ENCODE results near the gene HDAC7. TPM values are rescaled to one million over a fixed set of nuclear protein-coding genes. Genes with fewer than 3 reads are reported as not detected.

HDAC7 gene
- 71.5 and 76.1 TPM in 2 replicates for total RNA-seq (ENCODE audit: low replicate concordance)
- long read RNA-seq, partial matches to known transcripts, result 3 of 4 reads
- long read RNA-seq, other reads (novel, unspliced or antisense), result 1 of 4 reads

DNA sequence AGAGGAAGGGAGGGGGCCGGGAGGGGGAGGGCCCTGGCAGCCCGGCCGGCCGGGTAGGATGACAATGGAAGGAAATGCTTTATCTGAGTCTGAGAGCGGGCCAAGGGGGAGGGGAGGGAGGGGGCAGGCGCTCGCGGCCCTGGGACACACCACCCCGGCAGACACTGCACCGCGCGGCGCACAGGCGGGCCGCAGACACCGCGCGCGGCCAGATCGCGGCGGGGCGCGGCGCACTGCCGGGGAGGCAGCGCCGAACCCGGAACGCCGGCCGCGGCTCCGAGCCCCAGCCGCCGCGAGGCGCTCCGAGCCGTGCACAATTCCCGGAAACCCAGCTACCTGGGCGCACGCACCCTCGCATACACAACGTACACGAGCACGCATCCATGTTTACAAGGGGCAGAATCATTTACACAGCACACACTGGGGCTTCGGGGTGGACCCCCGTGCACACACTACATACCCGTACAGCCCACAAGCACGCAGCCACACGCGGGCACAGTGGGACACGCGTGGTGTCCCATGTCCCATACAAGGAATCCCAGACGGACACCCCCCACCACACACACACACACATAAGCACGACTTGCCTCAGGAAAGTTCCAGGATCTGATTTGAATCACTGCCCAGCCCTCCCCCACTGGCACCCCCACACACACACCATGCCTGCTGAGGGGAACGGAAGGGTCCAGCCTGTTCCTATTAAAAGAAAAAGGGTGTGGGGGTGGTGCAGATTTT, at the start of gene HDAC7:
HDAC7 (minus strand) TSS at position 8 of the 735 bp plus-strand sequence. CDS start 118 bp downstream, outside the sequence.
- no peaks in the 10 kb centered on the region for H3K36me3 Mint-ChIP-seq
- TF ChIP-seq, protein P1, sequence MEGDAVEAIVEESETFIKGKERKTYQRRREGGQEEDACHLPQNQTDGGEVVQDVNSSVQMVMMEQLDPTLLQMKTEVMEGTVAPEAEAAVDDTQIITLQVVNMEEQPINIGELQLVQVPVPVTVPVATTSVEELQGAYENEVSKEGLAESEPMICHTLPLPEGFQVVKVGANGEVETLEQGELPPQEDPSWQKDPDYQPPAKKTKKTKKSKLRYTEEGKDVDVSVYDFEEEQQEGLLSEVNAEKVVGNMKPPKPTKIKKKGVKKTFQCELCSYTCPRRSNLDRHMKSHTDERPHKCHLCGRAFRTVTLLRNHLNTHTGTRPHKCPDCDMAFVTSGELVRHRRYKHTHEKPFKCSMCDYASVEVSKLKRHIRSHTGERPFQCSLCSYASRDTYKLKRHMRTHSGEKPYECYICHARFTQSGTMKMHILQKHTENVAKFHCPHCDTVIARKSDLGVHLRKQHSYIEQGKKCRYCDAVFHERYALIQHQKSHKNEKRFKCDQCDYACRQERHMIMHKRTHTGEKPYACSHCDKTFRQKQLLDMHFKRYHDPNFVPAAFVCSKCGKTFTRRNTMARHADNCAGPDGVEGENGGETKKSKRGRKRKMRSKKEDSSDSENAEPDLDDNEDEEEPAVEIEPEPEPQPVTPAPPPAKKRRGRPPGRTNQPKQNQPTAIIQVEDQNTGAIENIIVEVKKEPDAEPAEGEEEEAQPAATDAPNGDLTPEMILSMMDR (conservative IDR thresholded peaks at IDR 0.05), result no peak
- H3K4me3 Mint-ChIP-seq, result peak within 1 kb of the TSS; percentile 98
- H3K27ac Mint-ChIP-seq, result peak within 1 kb of the TSS; percentile 97
- H3K9me3 Mint-ChIP-seq, result no peaks in the 10 kb centered on the region
- peaks cover 56% of the 10 kb centered on the region for H3K4me1 Mint-ChIP-seq (ENCODE audit: unreplicated experiment)
- H3K27me3 Mint-ChIP-seq, result no peaks in the 10 kb centered on the region
- no peak for DNase-seq (ENCODE audit: extremely low spot score, unreplicated experiment)

DNA sequence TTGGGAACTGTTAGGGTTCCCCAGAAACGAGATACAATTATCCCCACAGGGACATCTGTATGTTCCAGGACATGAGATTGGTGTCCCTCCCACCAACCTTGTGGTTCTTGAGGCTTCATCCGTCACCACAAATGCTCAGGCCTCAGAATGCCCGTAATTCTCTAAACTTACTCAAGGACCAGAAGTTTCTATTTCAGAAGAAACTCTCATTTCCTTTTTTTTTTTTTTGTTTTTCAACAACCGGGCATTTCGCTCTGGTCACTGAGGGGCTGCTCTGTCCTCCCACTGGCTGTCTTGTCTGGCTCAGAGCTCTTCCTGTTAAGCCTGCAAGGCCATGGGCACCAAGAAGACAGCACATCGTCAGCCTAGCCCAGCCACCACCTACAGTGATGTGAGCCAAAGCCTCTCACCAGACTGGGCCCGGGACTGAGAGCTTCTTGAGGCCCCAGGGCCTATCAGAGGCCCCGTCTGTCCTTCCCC, 48.9 kb upstream of the HDAC7 start:
- no peaks in the 10 kb centered on the region for H3K27me3 Mint-ChIP-seq
- H3K4me1 Mint-ChIP-seq (ENCODE audit: unreplicated experiment), result no peaks in the 10 kb centered on the region
- TF ChIP-seq, protein P1 (conservative IDR thresholded peaks at IDR 0.05), result no peak
- H3K27ac Mint-ChIP-seq, result no peak overlapping the region
- H3K9me3 Mint-ChIP-seq, result no peaks in the 10 kb centered on the region
- no peak overlapping the region for H3K4me3 Mint-ChIP-seq
- H3K36me3 Mint-ChIP-seq, result no peaks in the 10 kb centered on the region
- DNase-seq (ENCODE audit: extremely low spot score, unreplicated experiment), result no peak

DNA sequence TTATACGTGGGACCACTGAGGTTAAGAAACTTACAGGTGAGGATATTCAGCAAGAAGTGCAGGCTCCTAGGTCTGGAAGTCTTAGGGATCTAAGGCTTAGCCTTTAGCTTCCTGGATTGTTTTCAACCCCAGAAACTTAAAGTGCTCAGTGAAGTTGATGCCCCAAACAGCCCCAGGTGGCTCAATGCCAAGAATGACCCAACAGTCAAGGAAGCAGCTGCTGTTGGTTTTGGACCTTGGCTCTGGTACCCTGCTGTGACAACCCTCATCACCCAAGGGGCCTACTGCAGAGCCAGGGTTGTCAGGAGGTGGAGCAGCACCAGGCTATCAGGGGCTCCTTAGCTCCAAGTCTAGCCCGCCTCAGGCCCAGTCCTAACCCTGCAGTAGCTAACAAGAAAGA, 48.3 kb upstream of the HDAC7 start:
- Mint-ChIP-seq H3K4me3 (no peak overlapping the region), H3K36me3 (no peaks in the 10 kb centered on the region), H3K4me1 (ENCODE audit: unreplicated experiment) (no peaks in the 10 kb centered on the region), H3K27ac (no peak overlapping the region), H3K27me3 (no peaks in the 10 kb centered on the region), H3K9me3 (no peaks in the 10 kb centered on the region)
- TF ChIP-seq, protein P1 (conservative IDR thresholded peaks at IDR 0.05), result no peak
- DNase-seq (ENCODE audit: extremely low spot score, unreplicated experiment), result no peak

DNA sequence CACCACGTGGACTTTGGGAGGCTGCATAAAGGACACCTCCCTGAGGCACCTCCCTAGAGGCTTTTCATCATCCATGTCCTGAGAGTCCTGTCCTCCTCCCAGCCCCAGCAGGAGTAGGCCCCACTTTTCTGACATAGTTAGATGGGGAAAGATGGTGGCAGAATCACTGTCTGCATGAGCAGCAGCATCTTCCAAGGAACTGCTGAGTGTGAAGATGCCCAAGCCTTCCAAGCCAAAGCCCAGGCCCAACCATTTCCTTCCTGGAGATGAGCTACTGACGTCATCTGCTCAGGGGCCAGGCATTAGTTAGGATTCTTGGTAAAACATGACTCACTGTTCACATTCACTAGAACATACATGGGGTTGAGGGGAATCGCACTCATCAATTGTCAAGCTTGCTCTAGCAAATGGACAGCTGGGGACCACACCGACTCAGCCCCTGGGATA, 47.8 kb upstream of the HDAC7 start:
- H3K4me3 Mint-ChIP-seq, result no peak overlapping the region
- no peaks in the 10 kb centered on the region for H3K4me1 Mint-ChIP-seq (ENCODE audit: unreplicated experiment)
- DNase-seq (ENCODE audit: extremely low spot score, unreplicated experiment), result no peak
- H3K36me3 Mint-ChIP-seq, result no peaks in the 10 kb centered on the region
- TF ChIP-seq, protein P1 (conservative IDR thresholded peaks at IDR 0.05), result no peak
- H3K27ac Mint-ChIP-seq, result no peak overlapping the region
- H3K27me3 Mint-ChIP-seq, result no peaks in the 10 kb centered on the region
- H3K9me3 Mint-ChIP-seq, result no peaks in the 10 kb centered on the region

DNA sequence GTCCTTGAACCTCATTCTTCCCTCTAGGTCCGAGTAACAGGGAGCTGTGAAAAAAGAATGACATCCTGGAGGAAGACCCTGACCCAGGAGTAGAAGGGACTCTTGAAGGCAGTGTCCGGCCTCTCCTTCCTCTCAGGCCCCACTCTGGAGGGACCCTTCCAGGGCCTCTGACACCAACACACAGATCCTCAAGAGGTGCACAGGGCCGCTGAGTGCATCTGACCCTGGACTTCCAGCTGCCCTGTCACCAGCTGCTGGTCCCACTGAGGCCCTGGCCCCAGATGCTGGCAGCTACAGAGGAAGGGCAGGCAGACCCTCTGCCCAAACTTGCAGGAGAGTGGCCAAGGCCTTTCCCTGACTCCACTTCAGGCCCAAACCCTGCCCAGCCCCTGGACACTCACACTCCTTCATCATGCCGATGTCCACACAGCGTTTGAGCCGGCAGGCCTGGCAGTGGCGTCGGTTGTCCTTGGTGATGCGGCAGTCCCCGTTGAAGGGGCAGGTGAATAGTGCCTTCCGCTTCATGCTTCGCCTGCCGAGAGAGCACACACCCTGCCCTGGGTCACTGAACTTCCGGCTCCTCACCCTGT, 45.0 kb upstream of the HDAC7 start:
- DNase-seq (ENCODE audit: extremely low spot score, unreplicated experiment), result no peak
- Mint-ChIP-seq H3K27ac (no peak overlapping the region), H3K36me3 (no peaks in the 10 kb centered on the region)

More for the DNA sequence above, 45.0 kb upstream of the HDAC7 start:
- no peak overlapping the region for H3K4me3 Mint-ChIP-seq
- TF ChIP-seq, protein P1 (conservative IDR thresholded peaks at IDR 0.05), result no peak
- no peaks in the 10 kb centered on the region for H3K27me3 Mint-ChIP-seq
- no peaks in the 10 kb centered on the region for H3K9me3 Mint-ChIP-seq
- no peaks in the 10 kb centered on the region for H3K4me1 Mint-ChIP-seq (ENCODE audit: unreplicated experiment)

All from type B pancreatic cell (in vitro differentiated cells).